Naive B cell (primary cell): ENCODE results near the gene TMEM117. TPM values are rescaled to one million over a fixed set of nuclear protein-coding genes. Genes with fewer than 3 reads are reported as not detected.
"Not testable (repeated sequence)": the region's sequence is repeated elsewhere in the genome, so short reads cannot be mapped to it uniquely, and the experiment has no call there.

Experiments used
- ATAC-seq, 2 donors: fragments of 150-1000 bp; cut with Tn5 transposase; 2 replicates each; pipeline ENCODE4 v1.10.0; 2021; ENCODE audit warnings: low read depth in 2 of 2, mild to moderate bottlenecking in 2 of 2, moderate library complexity in 2 of 2
- DNase-seq: peaks from one replicate; pipeline ENCODE4 v3.0.0; 2022
- H3K27ac Mint-ChIP-seq, 6 donors: one replicate each; pipeline ENCODE4 v1.8.0; 2020 to 2022; ENCODE audit warnings: mild to moderate bottlenecking in 6 of 6, mixed read lengths in 6 of 6, moderate library complexity in 5 of 6, inconsistent platforms in 2 of 6
- H3K27me3 Mint-ChIP-seq, 3 donors: one replicate each; pipeline ENCODE4 v1.8.0; 2021 to 2022; ENCODE audit warnings: mixed read lengths in 3 of 3, mild to moderate bottlenecking in 1 of 3
- H3K36me3 Mint-ChIP-seq, 2 donors: one replicate each; pipeline ENCODE4 v1.8.0; 2020 to 2022; ENCODE audit warnings: mixed read lengths in 2 of 2, inconsistent platforms in 1 of 2, mild to moderate bottlenecking in 1 of 2
- H3K4me1 Mint-ChIP-seq, 3 donors: one replicate each; pipeline ENCODE4 v1.8.0; 2020 to 2022; ENCODE audit warnings: mixed read lengths in 3 of 3, inconsistent platforms in 1 of 3, mild to moderate bottlenecking in 1 of 3, moderate library complexity in 1 of 3
- H3K4me3 Mint-ChIP-seq, 8 donors: one replicate each; pipeline ENCODE4 v1.8.0; 2020 to 2022; ENCODE audit warnings: mild to moderate bottlenecking in 8 of 8, mixed read lengths in 8 of 8, moderate library complexity in 8 of 8, inconsistent platforms in 2 of 8
- H3K9me3 Mint-ChIP-seq, 7 donors: one replicate each; pipeline ENCODE4 v1.8.0; 2020 to 2022; ENCODE audit warnings: mixed read lengths in 7 of 7, mild to moderate bottlenecking in 5 of 7, inconsistent platforms in 2 of 7, moderate library complexity in 1 of 7
- polyA plus RNA-seq, 6 donors: library from polyadenylated mRNA; unstranded; fragments of 300-500 nt; fragmentation: Illumina TruSeq; gene quantifications; one replicate each; pipeline ENCODE4 v1.2.3, GENCODE V29; 2021; ENCODE audit warnings: low read depth in 6 of 6

The TMEM117 gene
- polyA plus RNA-seq, 6 donors from 2014 or later = 5.2 to 9.8 (median 5.3) TPM

DNA sequence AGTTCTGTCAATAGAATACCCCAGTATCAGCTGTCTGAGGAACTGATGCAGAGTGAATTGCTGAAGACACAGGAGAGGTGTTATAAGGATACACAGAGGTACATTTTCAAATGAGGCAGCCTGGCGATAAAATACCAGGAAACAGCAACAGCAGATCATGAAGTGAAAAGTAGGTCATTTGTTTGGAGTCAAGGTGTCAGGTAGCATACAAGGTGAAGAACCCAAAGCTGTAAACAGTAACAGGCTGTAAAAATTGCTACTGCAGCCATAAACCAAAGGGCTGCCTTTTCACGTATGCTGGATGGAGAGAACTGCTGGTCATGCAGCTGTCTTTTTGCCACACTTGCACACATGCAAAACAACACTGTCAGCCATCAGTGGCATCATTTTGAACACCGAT, 20.5 kb upstream of the TMEM117 start:
- no peaks in the 10 kb centered on the region for H3K9me3 Mint-ChIP-seq
- H3K27me3 Mint-ChIP-seq = peaks cover 14 to 52% (median 18%) of the 10 kb centered on the region in 3 donors
- H3K36me3 Mint-ChIP-seq = no peaks in the 10 kb centered on the region
- H3K4me3 Mint-ChIP-seq = no peak overlapping the region
- no peak for ATAC-seq
- no peak for DNase-seq
- no peaks in the 10 kb centered on the region for H3K4me1 Mint-ChIP-seq
- H3K27ac Mint-ChIP-seq = no peak overlapping the region

DNA sequence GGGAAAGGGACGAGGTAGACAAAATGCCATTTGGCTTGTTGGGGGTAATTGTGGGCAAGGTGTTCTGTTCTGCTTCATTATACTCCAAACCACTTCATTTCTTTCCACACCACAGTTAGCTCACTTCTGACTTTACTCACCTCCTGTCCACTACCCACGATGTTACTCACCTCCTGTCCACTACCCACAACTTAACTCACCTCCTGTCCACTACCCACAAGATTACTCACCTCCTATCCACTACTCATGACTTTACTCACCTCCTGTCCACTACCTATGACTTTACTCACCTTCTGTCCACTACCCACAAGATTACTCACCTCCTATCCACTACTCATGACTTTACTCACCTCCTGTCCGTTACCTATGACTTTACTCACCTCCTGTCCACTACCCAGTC, 19.7 kb upstream of the TMEM117 start:
- Mint-ChIP-seq H3K9me3 (no peaks in the 10 kb centered on the region), H3K27ac (peak overlapping the region in 1 of 6 donors; percentile 86), H3K4me3 (no peak overlapping the region)

DNA sequence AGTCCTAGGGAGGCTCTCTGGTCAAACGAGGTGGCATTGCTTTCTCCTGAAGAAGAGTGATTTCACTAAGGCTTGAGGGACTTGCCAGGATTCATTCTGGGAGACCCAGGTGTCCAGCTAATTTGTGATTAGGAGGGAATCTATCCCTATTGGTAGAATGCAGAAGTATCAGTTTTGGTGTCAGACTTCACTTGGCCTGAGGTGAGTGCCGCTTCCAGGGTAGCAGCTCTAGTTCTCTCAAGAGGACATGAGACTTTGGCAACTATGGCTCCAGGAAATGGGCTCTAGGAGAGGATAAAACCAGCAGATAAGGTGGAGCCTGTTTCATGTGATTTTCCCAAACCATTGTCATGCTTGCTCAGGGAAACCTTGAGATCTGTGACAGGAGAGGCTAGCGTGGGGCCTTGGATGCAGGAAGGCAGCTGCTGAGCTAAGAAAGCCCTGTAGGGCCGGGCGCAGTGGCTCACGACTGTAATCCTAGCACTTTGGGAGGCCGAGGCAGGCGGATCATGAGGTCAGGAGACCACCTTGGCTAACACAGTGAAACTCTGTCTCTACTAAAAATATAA, 11.6 kb upstream of the TMEM117 start:
- Mint-ChIP-seq H3K27ac (peak overlapping the region in 1 of 6 donors; percentile 61), H3K4me1 (peaks cover 0 to 15% (median 12%) of the 10 kb centered on the region in 3 donors), H3K36me3 (no peaks in the 10 kb centered on the region), H3K4me3 (no peak overlapping the region), H3K9me3 (no peaks in the 10 kb centered on the region), H3K27me3 (peaks cover 0 to 6% (median 0%) of the 10 kb centered on the region in 3 donors)
- no peak for ATAC-seq
- DNase-seq = no peak

More for the DNA sequence above, 19.7 kb upstream of the TMEM117 start:
- peaks cover 14 to 50% (median 18%) of the 10 kb centered on the region in 3 donors for H3K27me3 Mint-ChIP-seq
- H3K36me3 Mint-ChIP-seq = no peaks in the 10 kb centered on the region
- no peaks in the 10 kb centered on the region for H3K4me1 Mint-ChIP-seq
- DNase-seq (no peak), ATAC-seq (no peak)

DNA sequence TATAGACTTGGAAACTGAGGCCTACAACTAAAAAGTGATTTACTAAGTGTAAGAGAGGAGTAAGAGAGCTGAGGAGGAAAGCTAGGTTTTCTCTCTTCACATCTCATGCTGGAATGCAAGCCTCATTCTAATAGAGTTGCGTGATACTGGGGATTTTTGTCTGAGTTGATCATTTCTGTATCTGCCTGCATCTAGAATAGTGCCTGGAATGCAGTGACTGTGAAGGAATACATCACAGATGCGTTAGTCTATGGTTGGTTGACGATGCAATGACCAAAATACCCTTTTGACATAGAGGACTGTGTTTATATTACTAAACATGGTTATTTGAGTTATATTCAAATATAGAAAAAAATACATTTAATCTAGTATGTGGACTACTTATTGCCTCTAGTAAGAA, 9.2 kb upstream of the TMEM117 start:
- H3K4me3 Mint-ChIP-seq = no peak overlapping the region
- H3K27me3 Mint-ChIP-seq = peaks cover 0 to under 1% (median 0%) of the 10 kb centered on the region in 3 donors
- DNase-seq (no peak), ATAC-seq (peak; percentile 79 to 81)
- H3K27ac Mint-ChIP-seq = peak overlapping the region in 1 of 6 donors; percentile 85
- no peaks in the 10 kb centered on the region for H3K9me3 Mint-ChIP-seq
- no peaks in the 10 kb centered on the region for H3K36me3 Mint-ChIP-seq
- peaks cover 0 to 15% (median 12%) of the 10 kb centered on the region in 3 donors for H3K4me1 Mint-ChIP-seq

DNA sequence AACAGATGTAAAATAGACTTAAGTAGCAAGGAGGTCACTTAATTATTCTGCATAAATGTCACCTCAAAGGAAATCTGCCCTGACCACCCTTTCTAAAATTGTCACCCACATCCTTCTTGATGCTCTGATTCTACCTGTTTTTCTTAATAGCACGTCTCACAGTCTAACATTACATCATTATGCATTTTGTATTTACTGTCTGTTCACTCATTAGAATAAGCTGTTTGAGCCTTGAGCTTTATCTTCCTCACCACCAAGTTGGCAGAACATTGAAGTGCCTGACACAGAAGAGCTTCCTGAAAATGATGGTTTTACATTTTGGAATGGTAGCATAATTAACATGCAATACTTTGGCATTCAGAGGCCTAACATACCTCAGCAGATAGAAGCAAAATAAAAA, 8.8 kb upstream of the TMEM117 start:
- DNase-seq = no peak
- Mint-ChIP-seq H3K36me3 (no peaks in the 10 kb centered on the region), H3K4me1 (peaks cover 0 to 15% (median 12%) of the 10 kb centered on the region in 3 donors), H3K27ac (peak overlapping the region in 2 of 6 donors; percentile 29 to 69), H3K9me3 (no peaks in the 10 kb centered on the region), H3K27me3 (peaks cover 0 to 3% (median 0%) of the 10 kb centered on the region in 3 donors), H3K4me3 (no peak overlapping the region)
- peak; percentile 53 to 64 for ATAC-seq

DNA sequence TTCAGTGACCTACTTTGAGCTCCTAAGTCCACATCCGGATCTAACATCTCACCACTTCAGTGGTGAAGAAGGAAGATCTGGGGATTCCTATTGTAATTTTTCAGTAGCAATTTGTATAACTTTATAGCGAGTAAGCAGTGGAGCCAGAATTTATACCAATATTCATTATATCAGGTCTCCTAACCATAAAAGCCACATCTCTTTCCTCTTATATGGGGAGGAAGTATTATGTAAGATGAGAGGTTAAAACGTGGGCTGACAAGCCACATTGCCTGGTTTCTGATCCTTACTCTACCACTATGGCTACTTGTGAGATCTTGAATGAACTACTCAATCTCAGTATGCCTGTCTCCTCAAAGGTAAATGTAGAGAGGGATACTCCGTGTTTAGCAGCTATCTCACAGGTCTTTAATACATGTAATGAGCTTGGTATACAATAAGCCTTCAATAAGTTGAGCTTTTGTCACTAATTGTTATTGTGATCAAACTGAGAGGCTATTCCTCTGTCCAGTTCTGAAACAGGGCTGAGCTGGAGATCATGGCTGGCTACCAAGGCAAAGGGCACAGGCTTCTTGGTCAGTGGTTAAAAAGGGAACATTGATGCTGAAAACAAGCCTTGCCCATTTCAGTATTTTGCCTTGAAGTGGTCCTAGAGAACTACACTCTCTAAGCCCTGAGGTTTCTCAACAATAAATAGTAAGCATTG, 3.3 kb upstream of the TMEM117 start:
- no peaks in the 10 kb centered on the region for H3K9me3 Mint-ChIP-seq
- peak overlapping the region in 1 of 8 donors; percentile 42 for H3K4me3 Mint-ChIP-seq
- H3K27ac Mint-ChIP-seq = peak overlapping the region in 1 of 6 donors; percentile 24
- H3K4me1 Mint-ChIP-seq = peaks cover 11 to 22% (median 14%) of the 10 kb centered on the region in 3 donors
- ATAC-seq (no peak), DNase-seq (no peak)
- peaks cover 0 to 3% (median 0%) of the 10 kb centered on the region in 3 donors for H3K27me3 Mint-ChIP-seq
- H3K36me3 Mint-ChIP-seq = no peaks in the 10 kb centered on the region

DNA sequence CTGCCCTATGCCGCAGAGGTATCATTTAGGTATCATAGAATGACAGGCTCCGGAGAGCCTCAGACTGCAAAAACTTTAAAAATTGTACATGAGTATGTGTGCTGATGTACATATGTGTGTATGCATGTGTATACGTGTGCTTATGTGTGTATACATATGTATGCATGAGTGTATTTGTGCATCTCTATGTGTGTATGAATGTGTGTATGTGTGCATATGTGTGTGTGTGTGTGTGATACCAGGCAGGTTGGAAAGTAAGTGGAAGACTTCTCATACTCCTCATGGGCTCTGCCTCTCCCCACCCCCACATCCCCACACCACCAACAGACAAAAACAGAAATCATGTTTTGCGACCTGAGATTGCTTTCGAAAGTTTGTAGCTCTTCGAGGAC, 621 bp upstream of the TMEM117 start:
- no peaks in the 10 kb centered on the region for H3K36me3 Mint-ChIP-seq
- H3K27me3 Mint-ChIP-seq = peaks cover 0 to 3% (median 0%) of the 10 kb centered on the region in 3 donors
- no peak for DNase-seq
- ATAC-seq = peak in 1 of 2 donors; percentile 6
- H3K4me3 Mint-ChIP-seq = peak overlapping the region; percentile 83 to 98 (median 89)
- H3K27ac Mint-ChIP-seq = peak overlapping the region in 5 of 6 donors; percentile 36 to 98 (median 94)
- no peaks in the 10 kb centered on the region for H3K9me3 Mint-ChIP-seq
- peaks cover 16 to 30% (median 18%) of the 10 kb centered on the region in 3 donors for H3K4me1 Mint-ChIP-seq

DNA sequence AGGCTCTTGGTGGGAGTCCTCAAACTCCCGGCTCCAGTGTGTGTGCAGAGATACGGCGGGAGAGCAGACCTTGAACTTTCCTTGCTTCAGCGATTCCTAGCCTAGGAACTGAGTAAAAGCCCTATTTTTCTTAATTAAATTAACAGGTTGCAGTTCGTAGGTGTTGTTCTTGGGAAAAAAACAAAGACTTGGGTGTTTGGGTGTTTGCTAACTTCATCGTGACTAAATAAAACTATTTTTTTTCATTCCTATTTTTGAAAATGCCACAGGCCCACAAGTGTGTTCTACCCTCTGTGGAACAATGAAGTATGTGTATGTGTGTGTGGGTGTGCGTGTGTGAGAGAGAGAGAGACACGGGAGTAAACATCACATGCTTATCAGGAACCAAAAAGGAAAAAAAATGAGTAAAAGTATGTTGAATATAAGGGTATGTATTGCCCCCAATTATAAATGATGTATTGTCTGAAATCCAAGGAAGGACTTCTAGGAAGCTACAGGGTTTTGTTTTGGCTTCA, 651 bp downstream of the TMEM117 start:
- DNase-seq = no peak
- Mint-ChIP-seq H3K27ac (peak overlapping the region; percentile 78 to 93 (median 88)), H3K4me3 (peak overlapping the region; percentile 75 to 91 (median 86)), H3K36me3 (no peaks in the 10 kb centered on the region), H3K9me3 (no peaks in the 10 kb centered on the region), H3K27me3 (peaks cover 0 to 3% (median 0%) of the 10 kb centered on the region in 3 donors), H3K4me1 (peaks cover 16 to 30% (median 18%) of the 10 kb centered on the region in 3 donors)
- ATAC-seq = peak; percentile 40 to 45

DNA sequence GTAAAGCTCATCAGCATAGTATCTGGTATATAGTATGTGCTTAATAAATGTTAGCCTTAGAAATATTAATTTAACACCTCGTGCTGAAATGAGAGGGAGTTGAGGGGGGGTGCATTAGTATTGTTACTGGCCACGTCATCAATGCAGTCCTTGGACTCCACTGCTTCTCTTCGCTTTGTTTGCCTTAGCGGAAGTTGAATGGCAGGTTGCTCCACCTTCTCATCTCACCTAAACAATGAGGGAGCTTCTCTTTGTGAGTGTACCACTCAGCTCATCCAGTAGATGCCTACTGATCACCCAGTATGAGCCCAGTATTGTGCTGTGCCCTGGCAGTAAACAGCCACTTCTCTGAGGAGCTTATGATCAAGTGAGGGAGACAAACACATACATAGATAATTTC, 4.5 kb downstream of the TMEM117 start:
- no peaks in the 10 kb centered on the region for H3K9me3 Mint-ChIP-seq
- H3K27me3 Mint-ChIP-seq = no peaks in the 10 kb centered on the region
- ATAC-seq (no peak), DNase-seq (no peak)
- peaks cover 10 to 23% (median 15%) of the 10 kb centered on the region in 3 donors for H3K4me1 Mint-ChIP-seq
- peak overlapping the region in 1 of 6 donors; percentile 38 for H3K27ac Mint-ChIP-seq
- no peaks in the 10 kb centered on the region for H3K36me3 Mint-ChIP-seq
- H3K4me3 Mint-ChIP-seq = no peak overlapping the region

DNA sequence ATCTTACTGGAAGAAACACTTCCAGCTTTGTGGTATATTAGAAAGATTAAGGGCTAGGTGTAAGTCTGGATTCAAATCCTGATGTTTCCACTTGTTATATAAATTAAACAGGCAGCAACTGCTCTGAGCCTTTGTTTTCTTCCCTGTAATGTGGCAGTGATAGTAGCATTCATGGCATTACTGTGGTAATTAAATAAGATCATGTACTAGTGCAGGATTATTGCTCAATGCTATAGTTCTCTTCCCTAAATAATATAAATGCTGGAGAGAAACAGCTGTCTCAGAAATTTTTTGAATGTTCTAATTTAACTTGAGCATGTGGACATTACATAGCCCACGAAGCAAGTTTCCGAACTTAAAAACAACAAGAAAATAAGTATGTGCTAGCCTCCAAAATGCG, 5.4 kb downstream of the TMEM117 start:
- Mint-ChIP-seq H3K9me3 (no peaks in the 10 kb centered on the region), H3K4me1 (peaks cover 9 to 22% (median 13%) of the 10 kb centered on the region in 3 donors), H3K27ac (no peak overlapping the region), H3K36me3 (peaks cover 2 to 7% of the 10 kb centered on the region in 2 donors), H3K27me3 (no peaks in the 10 kb centered on the region), H3K4me3 (no peak overlapping the region)
- no peak for ATAC-seq
- no peak for DNase-seq

DNA sequence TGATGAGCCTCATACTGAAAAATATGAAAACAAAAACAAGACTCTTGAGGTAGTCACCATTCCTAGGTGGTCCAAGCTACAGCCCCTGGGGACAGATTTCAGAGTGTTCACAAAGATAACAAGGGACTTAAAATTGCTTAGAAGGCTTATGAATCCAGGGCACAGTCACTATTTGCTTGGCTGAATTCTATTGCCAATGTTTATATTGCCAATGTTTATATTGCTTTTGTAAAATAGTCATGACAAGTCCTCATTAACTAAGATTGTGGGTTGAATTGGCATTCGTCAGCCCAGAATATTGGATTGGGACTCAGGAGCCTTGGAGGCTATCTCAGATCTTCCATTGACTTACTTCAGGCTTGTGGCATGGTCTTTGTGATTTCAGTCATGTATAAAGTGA, 6.4 kb downstream of the TMEM117 start:
- H3K4me1 Mint-ChIP-seq = peaks cover 5 to 11% (median 9%) of the 10 kb centered on the region in 3 donors
- ATAC-seq (no peak), DNase-seq (no peak)
- H3K36me3 Mint-ChIP-seq = peaks cover 9 to 12% of the 10 kb centered on the region in 2 donors
- no peak overlapping the region for H3K4me3 Mint-ChIP-seq
- no peaks in the 10 kb centered on the region for H3K27me3 Mint-ChIP-seq
- H3K27ac Mint-ChIP-seq = no peak overlapping the region
- peaks cover 1 to 5% (median 4%) of the 10 kb centered on the region in 7 donors for H3K9me3 Mint-ChIP-seq

DNA sequence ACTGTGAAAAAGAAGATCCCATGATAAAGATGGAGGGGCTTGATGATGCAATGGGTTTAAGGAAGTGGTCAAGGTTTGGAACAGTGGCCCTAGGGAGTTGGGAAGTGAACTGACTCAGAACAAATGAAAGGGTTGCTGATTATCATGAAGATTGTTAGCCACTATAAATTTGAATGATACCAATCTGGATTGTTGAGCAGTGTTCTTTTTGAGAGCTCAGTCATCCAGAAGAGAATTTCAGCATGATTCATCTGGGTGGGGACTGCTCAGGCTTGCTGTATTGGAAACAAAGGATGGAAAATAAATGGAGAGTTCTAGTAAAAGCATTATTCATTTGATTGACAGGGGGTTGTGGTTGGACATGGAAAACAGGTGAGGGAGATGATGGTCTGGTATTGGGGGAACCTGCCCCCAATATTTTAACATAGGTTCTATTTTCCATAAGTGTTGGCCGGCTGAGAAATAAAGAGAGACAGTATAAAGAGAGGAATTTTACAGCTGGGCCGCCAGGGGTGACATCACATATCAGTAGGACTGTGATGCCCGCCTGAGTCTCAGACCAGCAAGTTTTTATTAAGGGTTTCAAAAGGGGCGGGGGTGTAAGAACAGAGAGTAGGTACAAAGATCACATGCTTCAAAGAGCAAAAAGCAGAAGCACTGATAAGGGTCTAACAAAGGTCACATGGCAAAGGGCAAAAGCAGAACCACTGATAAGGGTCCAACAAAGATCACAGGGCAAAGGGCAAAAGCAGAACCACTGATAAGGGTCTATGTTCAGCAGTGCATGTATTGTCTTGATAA, 11.7 kb downstream of the TMEM117 start:
- peak overlapping the region in 1 of 6 donors; percentile 28 for H3K27ac Mint-ChIP-seq
- not testable (repeated sequence) for H3K27me3 Mint-ChIP-seq, H3K4me1 Mint-ChIP-seq, ATAC-seq, H3K4me3 Mint-ChIP-seq, DNase-seq
- H3K9me3 Mint-ChIP-seq = peaks cover 10 to 19% (median 13%) of the 10 kb centered on the region in 7 donors
- H3K36me3 Mint-ChIP-seq = peaks cover 18 to 29% of the 10 kb centered on the region in 2 donors

DNA sequence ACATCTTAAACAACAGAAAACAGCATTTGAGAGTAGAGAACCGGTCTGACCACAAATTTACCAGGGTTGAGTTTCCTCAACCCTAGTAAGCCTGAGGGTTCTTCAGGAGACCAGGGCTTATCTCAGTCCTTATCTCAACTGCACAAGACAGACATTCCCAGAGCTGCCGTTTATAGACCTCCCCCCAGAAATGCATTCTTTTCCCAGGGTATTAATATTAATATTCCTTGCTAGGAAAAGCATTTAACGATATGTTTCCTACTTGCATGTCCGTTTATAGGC, 12.3 kb downstream of the TMEM117 start:
- H3K9me3 Mint-ChIP-seq = peaks cover 10 to 19% (median 13%) of the 10 kb centered on the region in 7 donors
- no peak for ATAC-seq

More for the DNA sequence above, 12.3 kb downstream of the TMEM117 start:
- DNase-seq = no peak
- Mint-ChIP-seq H3K36me3 (peaks cover 18 to 29% of the 10 kb centered on the region in 2 donors), H3K27me3 (no peaks in the 10 kb centered on the region), H3K4me3 (no peak overlapping the region), H3K27ac (no peak overlapping the region), H3K4me1 (peaks cover 4 to 8% (median 5%) of the 10 kb centered on the region in 3 donors)
